Mononuclear cell (primary cell): ENCODE measurements around the gene KIAA1328. TPM values are rescaled to one million over a fixed set of nuclear protein-coding genes. Genes with fewer than 3 reads are reported as not detected.

Source experiments
- H3K27me3 ChIP-seq: 2 replicates; pipeline ENCODE4 v1.6.0; 2011; ENCODE audit warnings: low read length, control low read depth; ENCODE audit not compliant: insufficient read depth
- H3K4me1 ChIP-seq: 2 replicates; pipeline ENCODE4 v1.5.1; 2011; ENCODE audit warnings: mild to moderate bottlenecking, low read length, control low read depth; ENCODE audit not compliant: insufficient read depth
- H3K4me3 ChIP-seq: 2 replicates; pipeline ENCODE4 v1.5.1; 2011; ENCODE audit warnings: mild to moderate bottlenecking, low read length, moderate library complexity
- H3K9me3 ChIP-seq: 2 replicates; pipeline ENCODE4 v1.5.1; 2011; ENCODE audit warnings: low read depth, mild to moderate bottlenecking, control low read depth, low read length
- total RNA-seq: library from RNA; depleted of rRNA; stranded (reverse); fragments of >200 nt; gene quantifications from one replicate; pipeline ENCODE4 v1.2.3, GENCODE V29; 2012

The KIAA1328 gene
- total RNA-seq, 1 donor, result 11.8 TPM

- Histone ChIP-seq H3K4me1 (no peaks in the 10 kb centered on the region), H3K4me3 (no peak overlapping the region), H3K27me3 (no peaks in the 10 kb centered on the region), H3K9me3 (no peaks in the 10 kb centered on the region)
These were observed 102.2 kb downstream of the KIAA1328 start for GRCh38 chr18:36931106-36931505.

- Histone ChIP-seq H3K4me3 (no peak overlapping the region), H3K9me3 (peaks cover 9% of the 10 kb centered on the region), H3K27me3 (no peaks in the 10 kb centered on the region), H3K4me1 (no peaks in the 10 kb centered on the region)
These were observed 104.6 kb downstream of the KIAA1328 start for GRCh38 chr18:36933552-36933951.

- H3K9me3 ChIP-seq, result peaks cover 13% of the 10 kb centered on the region
- H3K4me1 ChIP-seq, result no peaks in the 10 kb centered on the region
- no peak overlapping the region for H3K4me3 ChIP-seq
- H3K27me3 ChIP-seq, result no peaks in the 10 kb centered on the region
These were observed 106.0 kb downstream of the KIAA1328 start for GRCh38 chr18:36934884-36935283.

GRCh38 chr18:36942264-36942663 is 113.3 kb downstream of the KIAA1328 start:
- no peak overlapping the region for H3K4me3 ChIP-seq
- H3K4me1 ChIP-seq, result no peaks in the 10 kb centered on the region
- H3K27me3 ChIP-seq, result no peaks in the 10 kb centered on the region
- H3K9me3 ChIP-seq, result peaks cover 13% of the 10 kb centered on the region

- no peaks in the 10 kb centered on the region for H3K4me1 ChIP-seq
- no peak overlapping the region for H3K4me3 ChIP-seq
- H3K27me3 ChIP-seq, result no peaks in the 10 kb centered on the region
- H3K9me3 ChIP-seq, result no peaks in the 10 kb centered on the region
These were observed 119.0 kb downstream of the KIAA1328 start for GRCh38 chr18:36947820-36948348.

DNA sequence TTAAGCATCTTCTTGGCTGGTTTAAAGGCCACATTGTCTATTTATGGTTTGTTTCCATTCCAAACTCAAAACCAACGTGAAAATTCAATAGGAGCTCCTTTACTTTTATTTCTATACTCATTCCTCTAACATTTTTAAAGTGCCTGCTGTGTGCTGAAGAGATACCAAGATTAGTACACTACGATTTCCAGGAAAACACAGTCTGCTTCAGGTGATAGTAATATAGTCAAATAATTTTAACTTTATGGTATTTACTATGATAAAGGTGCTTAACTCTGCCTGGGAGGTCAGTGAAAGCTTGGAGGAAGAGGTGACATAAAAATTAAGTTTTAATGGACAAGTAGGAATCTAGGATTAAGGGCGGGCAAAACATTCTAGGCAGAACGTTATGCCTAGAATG is 121.4 kb downstream of the KIAA1328 start:
- Histone ChIP-seq H3K27me3 (no peaks in the 10 kb centered on the region), H3K4me3 (no peak overlapping the region), H3K9me3 (no peaks in the 10 kb centered on the region), H3K4me1 (no peaks in the 10 kb centered on the region)

GRCh38 chr18:36950960-36951359 is 122.0 kb downstream of the KIAA1328 start:
- Histone ChIP-seq H3K4me1 (no peaks in the 10 kb centered on the region), H3K9me3 (no peaks in the 10 kb centered on the region), H3K4me3 (no peak overlapping the region), H3K27me3 (no peaks in the 10 kb centered on the region)

DNA sequence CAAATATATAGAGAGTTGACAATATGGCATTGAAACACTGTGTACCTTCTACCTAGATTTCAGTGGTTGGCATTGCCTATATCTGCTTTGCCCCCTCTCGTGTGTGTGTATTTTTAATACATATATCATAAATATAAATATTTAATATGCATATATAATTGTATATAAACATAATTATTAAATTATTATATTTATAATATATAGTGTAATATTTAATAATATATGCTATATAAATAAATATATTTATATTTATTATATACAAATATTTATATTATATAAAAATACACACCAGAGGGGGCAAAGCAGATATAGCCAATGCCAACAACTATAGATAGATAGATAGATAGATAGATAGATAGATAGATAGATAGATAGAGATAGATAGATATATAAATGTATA is 124.1 kb downstream of the KIAA1328 start:
- Histone ChIP-seq H3K4me3 (no peak overlapping the region), H3K27me3 (no peaks in the 10 kb centered on the region), H3K9me3 (no peaks in the 10 kb centered on the region), H3K4me1 (no peaks in the 10 kb centered on the region)

- H3K27me3 ChIP-seq, result no peaks in the 10 kb centered on the region
- no peak overlapping the region for H3K4me3 ChIP-seq
- no peaks in the 10 kb centered on the region for H3K4me1 ChIP-seq
- peaks cover 8% of the 10 kb centered on the region for H3K9me3 ChIP-seq
These were observed 131.1 kb downstream of the KIAA1328 start for GRCh38 chr18:36960038-36960437.

- no peak overlapping the region for H3K4me3 ChIP-seq
- H3K4me1 ChIP-seq, result no peaks in the 10 kb centered on the region
- peaks cover 26% of the 10 kb centered on the region for H3K9me3 ChIP-seq
- no peaks in the 10 kb centered on the region for H3K27me3 ChIP-seq
These were observed 134.5 kb downstream of the KIAA1328 start for GRCh38 chr18:36963464-36963863.

GRCh38 chr18:36974686-36975085 is 145.8 kb downstream of the KIAA1328 start:
- H3K9me3 ChIP-seq, result no peaks in the 10 kb centered on the region
- no peaks in the 10 kb centered on the region for H3K27me3 ChIP-seq
- no peak overlapping the region for H3K4me3 ChIP-seq
- no peaks in the 10 kb centered on the region for H3K4me1 ChIP-seq

DNA sequence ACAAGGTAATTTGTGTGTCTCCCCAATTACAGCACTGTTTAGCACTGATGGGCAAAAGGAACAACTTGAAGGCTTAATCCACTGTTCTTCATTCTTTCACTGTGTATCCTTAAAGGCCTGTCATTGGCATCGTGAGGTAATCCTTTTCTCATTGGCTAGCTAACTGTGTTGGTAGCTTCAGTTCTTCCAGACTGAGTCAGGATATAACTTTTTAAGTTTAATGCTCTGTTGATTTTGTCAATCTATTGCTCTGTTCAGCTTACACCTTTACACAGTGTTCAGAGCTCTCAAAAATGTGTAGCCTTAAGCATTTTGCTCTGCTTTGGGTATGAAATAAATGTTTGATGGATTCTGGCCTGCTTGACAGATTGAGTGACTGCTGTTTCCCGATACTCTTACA is 148.2 kb downstream of the KIAA1328 start:
- Histone ChIP-seq H3K4me3 (no peak overlapping the region), H3K27me3 (no peaks in the 10 kb centered on the region), H3K9me3 (no peaks in the 10 kb centered on the region), H3K4me1 (no peaks in the 10 kb centered on the region)

- H3K4me1 ChIP-seq, result no peaks in the 10 kb centered on the region
- no peaks in the 10 kb centered on the region for H3K9me3 ChIP-seq
- H3K4me3 ChIP-seq, result no peak overlapping the region
- H3K27me3 ChIP-seq, result no peaks in the 10 kb centered on the region
These were observed 164.1 kb downstream of the KIAA1328 start for GRCh38 chr18:36993068-36993467.

DNA sequence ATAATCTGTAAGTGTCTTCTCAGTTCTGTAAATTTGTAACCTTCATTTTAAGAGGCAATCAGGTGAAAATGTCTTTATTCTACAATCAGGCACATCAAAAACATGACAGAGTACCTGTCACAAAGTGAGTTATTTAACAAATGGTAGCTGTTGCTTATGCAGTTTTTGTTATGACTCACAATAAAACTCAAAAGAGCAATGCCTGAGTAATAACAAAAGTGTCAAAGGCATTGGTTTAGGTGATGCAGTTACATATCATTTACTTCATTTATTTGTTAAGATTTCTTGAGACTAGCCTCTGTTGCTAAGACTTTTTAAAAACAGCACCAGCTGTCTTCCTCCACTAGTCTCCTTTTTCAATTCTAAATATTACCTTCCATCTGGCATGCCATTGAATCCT is 177.8 kb downstream of the KIAA1328 start:
- H3K27me3 ChIP-seq, result no peaks in the 10 kb centered on the region
- no peaks in the 10 kb centered on the region for H3K9me3 ChIP-seq
- H3K4me3 ChIP-seq, result no peak overlapping the region
- no peaks in the 10 kb centered on the region for H3K4me1 ChIP-seq

DNA sequence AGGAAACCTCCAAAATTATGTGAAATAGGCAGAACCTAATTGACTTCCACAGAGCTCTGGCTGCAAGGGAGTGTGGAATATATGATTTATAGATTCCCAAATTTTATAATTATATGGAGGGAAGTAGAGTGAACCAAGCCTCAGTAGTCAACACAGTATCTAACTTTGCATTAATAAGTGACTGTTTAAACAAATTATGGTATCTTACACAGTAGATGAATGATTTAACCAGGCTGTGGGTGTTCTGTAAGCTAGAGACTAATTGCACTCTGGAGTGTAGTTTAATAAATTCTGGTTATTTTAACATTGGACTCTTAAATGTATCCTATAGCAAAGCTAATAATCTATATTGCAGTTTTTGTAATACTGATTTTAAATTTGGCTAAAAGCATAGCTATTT is 183.5 kb downstream of the KIAA1328 start:
- Histone ChIP-seq H3K9me3 (peaks cover 25% of the 10 kb centered on the region), H3K27me3 (no peaks in the 10 kb centered on the region), H3K4me3 (no peak overlapping the region), H3K4me1 (no peaks in the 10 kb centered on the region)

GRCh38 chr18:37019157-37019827 is 190.4 kb downstream of the KIAA1328 start:
- no peaks in the 10 kb centered on the region for H3K4me1 ChIP-seq
- H3K4me3 ChIP-seq, result no peak overlapping the region
- H3K27me3 ChIP-seq, result no peaks in the 10 kb centered on the region
- peaks cover 39% of the 10 kb centered on the region for H3K9me3 ChIP-seq
